Mesothelial cell of epicardium (in vitro differentiated cells): ENCODE data around the gene OR52E2. TPM values are rescaled to one million over a fixed set of nuclear protein-coding genes. Genes with fewer than 3 reads are reported as not detected.

Experiments
- DNase-seq, 2 experiments: peaks; one replicate each; pipeline ENCODE4 v3.0.0; 2021; ENCODE audit warnings: low spot score in 2 of 2; ENCODE audit not compliant: unreplicated experiment in 2 of 2
- H3K27ac Mint-ChIP-seq: 2 replicates; pipeline ENCODE4 v1.8.0; 2021; ENCODE audit warnings: mixed read lengths
- H3K27me3 Mint-ChIP-seq: 2 replicates; pipeline ENCODE4 v1.8.0; 2021; ENCODE audit warnings: low read depth, mixed read lengths
- H3K36me3 Mint-ChIP-seq: 2 replicates; pipeline ENCODE4 v1.8.0; 2021; ENCODE audit warnings: mixed read lengths
- H3K4me1 Mint-ChIP-seq: 2 replicates; pipeline ENCODE4 v1.8.0; 2021; ENCODE audit warnings: mixed read lengths
- H3K4me3 Mint-ChIP-seq: 2 replicates; pipeline ENCODE4 v1.8.0; 2021; ENCODE audit warnings: mild to moderate bottlenecking, moderate library complexity, mixed read lengths
- H3K9me3 Mint-ChIP-seq: 2 replicates; pipeline ENCODE4 v1.8.0; 2021; ENCODE audit warnings: mixed read lengths
- CTCF ChIP-seq: fragments of 200-600 bp; sonication (generic); IDR thresholded peaks from one replicate; pipeline ENCODE4 v1.5.0; 2021; ENCODE audit warnings: antibody characterized with exemption; ENCODE audit not compliant: unreplicated experiment
- total RNA-seq: library from RNA; stranded (reverse); gene quantifications from 3 replicates; pipeline ENCODE4 v1.2.1, GENCODE V29; 2021

OR52E2 gene
- total RNA-seq, 1 donor from 2014 or later: not detected

- DNase-seq: no peak
- Mint-ChIP-seq H3K27ac (no peak overlapping the region), H3K4me3 (no peak overlapping the region), H3K27me3 (peaks cover 2% of the 10 kb centered on the region), H3K4me1 (no peaks in the 10 kb centered on the region), H3K36me3 (no peaks in the 10 kb centered on the region), H3K9me3 (peaks cover 36% of the 10 kb centered on the region)
- TF ChIP-seq CTCF: no peak
These were observed 37.4 kb downstream of the OR52E2 start for GRCh38 chr11:5021996-5022395.

GRCh38 chr11:5013012-5013411 is 46.4 kb downstream of the OR52E2 start:
- H3K4me1 Mint-ChIP-seq: no peaks in the 10 kb centered on the region
- peaks cover 15% of the 10 kb centered on the region for H3K27me3 Mint-ChIP-seq
- DNase-seq: no peak
- no peak for TF ChIP-seq CTCF
- H3K27ac Mint-ChIP-seq: no peak overlapping the region
- no peak overlapping the region for H3K4me3 Mint-ChIP-seq
- H3K9me3 Mint-ChIP-seq: no peaks in the 10 kb centered on the region
- H3K36me3 Mint-ChIP-seq: no peaks in the 10 kb centered on the region

- TF ChIP-seq CTCF: no peak
- H3K4me1 Mint-ChIP-seq: no peaks in the 10 kb centered on the region
- no peak for DNase-seq
These were observed 48.2 kb downstream of the OR52E2 start for GRCh38 chr11:5011254-5011653.

More at GRCh38 chr11:5011254-5011653, 48.2 kb downstream of the OR52E2 start:
- Mint-ChIP-seq H3K4me3 (no peak overlapping the region), H3K36me3 (no peaks in the 10 kb centered on the region), H3K27ac (no peak overlapping the region), H3K9me3 (no peaks in the 10 kb centered on the region), H3K27me3 (peaks cover 13% of the 10 kb centered on the region)

Other genes with a start within 250 kb of the OR52E2 start
- not detected in 3 replicates for gene OR51F2, start 238.3 kb downstream of the OR52E2 start, total RNA-seq
- not detected in 3 replicates for gene OR51S1, start 210.4 kb downstream of the OR52E2 start, total RNA-seq
- not detected in 3 replicates for gene OR51T1, start 177.7 kb downstream of the OR52E2 start, total RNA-seq
- not detected in 3 replicates for gene OR51A7, start 155.8 kb downstream of the OR52E2 start, total RNA-seq
- gene OR51G2, start 140.3 kb downstream of the OR52E2 start, total RNA-seq: not detected in 3 replicates
- gene OR51G1, start 135.3 kb downstream of the OR52E2 start, total RNA-seq: not detected in 3 replicates
- gene OR51A4, start 112.0 kb downstream of the OR52E2 start, total RNA-seq: not detected in 3 replicates
- gene OR51A2, start 103.9 kb downstream of the OR52E2 start, total RNA-seq: not detected in 3 replicates
- gene OR51L1, start 64.8 kb downstream of the OR52E2 start, total RNA-seq: not detected in 3 replicates
- gene OR52J3, start 13.1 kb downstream of the OR52E2 start, total RNA-seq: not detected in 3 replicates
- not detected in 3 replicates for gene OR52E1, start 9.9 kb upstream of the OR52E2 start, total RNA-seq
- gene OR52A5, start 78.7 kb upstream of the OR52E2 start, total RNA-seq: not detected in 3 replicates
- gene OR52A1, start 95.1 kb upstream of the OR52E2 start, total RNA-seq: 0.02 TPM in 2 of 3 replicates, not detected in the other
- not detected in 3 replicates for gene OR51V1, start 141.1 kb upstream of the OR52E2 start, total RNA-seq
- not detected in 3 replicates for gene HBB, start 167.4 kb upstream of the OR52E2 start, total RNA-seq
- 1.9 to 3.0 TPM (median 2.6 TPM) in 3 replicates for gene HBD, start 174.9 kb upstream of the OR52E2 start, total RNA-seq
- not detected in 3 replicates for gene HBG1, start 190.2 kb upstream of the OR52E2 start, total RNA-seq
- 0.38 to 0.54 TPM in 2 of 3 replicates, not detected in the other for gene HBG2, start 195.2 kb upstream of the OR52E2 start, total RNA-seq
- 0.29 to 0.41 TPM (median 0.34 TPM) in 3 replicates for gene HBE1, start 210.3 kb upstream of the OR52E2 start, total RNA-seq
- gene OR51B4, start 242.3 kb upstream of the OR52E2 start, total RNA-seq: 0.25 to 0.65 TPM (median 0.47 TPM) in 3 replicates